GM19372 (cell line): ENCODE measurements around the gene CWC27.
"Not testable (repeated sequence)": the region's sequence is repeated elsewhere in the genome, so short reads cannot be mapped to it uniquely, and the experiment has no call there.

Experiments
- ATAC-seq: cut with Tn5 transposase; IDR thresholded peaks from one replicate; pipeline ENCODE4 v1.9.1; 2021; ENCODE audit warnings: mild to moderate bottlenecking, low read depth, moderate library complexity; ENCODE audit not compliant: unreplicated experiment

The CWC27 gene

DNA sequence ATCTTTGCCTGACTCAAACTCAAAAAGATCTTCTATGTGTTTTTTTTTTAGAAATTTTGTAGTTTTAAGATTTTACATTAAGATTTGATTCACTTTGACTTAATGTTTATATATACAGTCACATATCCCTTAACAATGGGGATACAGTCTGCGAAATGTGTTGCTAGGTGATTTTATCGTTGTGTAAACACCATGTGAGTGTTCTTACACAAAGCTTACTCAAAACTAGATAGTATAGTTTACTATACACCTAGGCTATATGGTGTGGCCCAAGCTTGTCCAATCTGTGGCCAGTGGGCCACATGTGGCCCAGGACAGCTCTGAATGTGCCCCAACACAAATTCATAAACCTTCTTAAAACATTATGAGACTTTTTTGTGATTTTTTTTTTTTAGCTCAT lies 131.9 kb downstream of the CWC27 start:
- ATAC-seq: no peak

DNA sequence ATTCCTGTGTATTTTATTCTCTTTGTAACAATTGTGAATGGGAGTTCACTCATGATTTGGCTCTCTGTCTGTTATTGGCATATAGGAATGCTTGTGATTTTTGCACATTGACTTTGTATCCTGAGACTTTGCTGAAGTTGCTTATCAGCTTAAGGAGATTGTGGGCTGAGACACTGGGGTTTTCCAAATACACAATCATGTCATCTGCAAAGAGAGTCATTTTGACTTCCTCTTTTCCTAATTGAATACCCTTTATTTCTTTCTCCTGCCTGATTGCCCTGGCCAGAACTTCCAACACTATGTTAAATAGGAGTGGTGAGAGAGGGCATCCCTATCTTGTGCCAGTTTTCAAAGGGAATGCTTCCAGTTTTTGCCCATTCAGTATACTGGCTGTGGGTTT lies 138.7 kb downstream of the CWC27 start:
- not testable (repeated sequence) for ATAC-seq

GRCh38 chr5:64914396-64914795 lies 145.7 kb downstream of the CWC27 start:
- ATAC-seq: no peak

DNA sequence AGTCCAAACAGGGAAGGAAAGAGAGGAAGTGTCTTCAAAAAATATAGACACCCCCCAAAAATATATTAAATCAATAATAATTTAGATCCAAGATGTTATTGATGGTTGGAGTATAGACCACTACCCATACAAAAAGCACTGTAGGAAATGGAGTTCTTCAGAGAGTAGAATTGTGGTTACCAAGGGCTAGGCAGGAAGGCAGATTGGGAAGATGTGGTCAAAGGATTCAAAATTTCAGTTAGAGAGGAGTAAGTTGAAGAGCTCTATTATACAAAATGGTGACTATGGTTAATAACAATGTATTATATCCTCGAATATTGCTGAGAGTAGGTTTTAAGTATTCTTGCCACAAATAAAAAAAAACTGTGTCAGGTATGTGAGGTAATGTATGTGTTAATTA lies 149.4 kb downstream of the CWC27 start:
- no peak for ATAC-seq

GRCh38 chr5:64921386-64921785 lies 152.7 kb downstream of the CWC27 start:
- no peak for ATAC-seq

- no peak for ATAC-seq
These were observed 154.5 kb downstream of the CWC27 start for GRCh38 chr5:64923151-64923685.

DNA sequence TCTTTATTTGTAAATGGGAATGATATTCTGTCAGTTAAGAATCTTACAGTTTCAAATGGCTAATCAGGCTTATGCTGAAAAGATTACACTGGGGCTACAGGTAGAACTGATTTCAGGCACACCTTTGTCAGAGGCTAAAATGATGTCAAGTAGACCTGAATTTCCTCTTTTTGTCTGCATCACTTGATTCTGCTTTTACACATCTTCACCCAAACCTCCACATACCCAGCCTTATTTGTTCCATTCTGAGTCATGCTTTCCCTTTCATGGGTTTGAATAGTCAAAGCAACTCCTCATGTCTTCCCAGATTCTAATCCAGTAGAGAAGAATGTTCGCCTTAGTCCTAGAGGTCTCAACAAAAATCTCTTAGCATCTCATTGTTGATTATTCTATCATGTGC lies 156.4 kb downstream of the CWC27 start:
- no peak for ATAC-seq

DNA sequence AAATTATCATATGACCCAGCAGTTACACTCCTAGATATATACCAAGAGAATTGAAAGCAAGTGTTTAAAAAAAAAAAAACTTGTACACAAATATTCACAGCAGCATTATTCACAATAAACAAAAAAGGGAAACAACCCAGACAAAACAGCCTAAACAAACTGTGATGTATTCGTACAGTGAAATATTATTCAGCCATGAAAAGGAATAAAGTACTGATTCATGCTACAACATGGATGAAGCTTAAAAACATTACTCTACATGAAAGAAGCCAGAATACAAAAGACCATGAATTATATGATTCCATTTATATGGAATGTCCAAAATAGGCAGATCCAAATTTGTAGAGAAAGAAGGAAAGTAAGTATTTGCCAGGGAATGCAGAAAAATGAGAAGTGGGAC lies 161.1 kb downstream of the CWC27 start:
- ATAC-seq: no peak

GRCh38 chr5:64930672-64931318 lies 162.1 kb downstream of the CWC27 start:
- ATAC-seq: no peak

- ATAC-seq: not testable (repeated sequence)
These were observed 170.7 kb downstream of the CWC27 start for GRCh38 chr5:64939422-64939771.

- ATAC-seq: no peak
These were observed 171.2 kb downstream of the CWC27 start for GRCh38 chr5:64939772-64940510.

- ATAC-seq: no peak
These were observed 173.7 kb downstream of the CWC27 start for GRCh38 chr5:64942460-64942859.

GRCh38 chr5:64944868-64945267 lies 176.1 kb downstream of the CWC27 start:
- ATAC-seq: no peak

DNA sequence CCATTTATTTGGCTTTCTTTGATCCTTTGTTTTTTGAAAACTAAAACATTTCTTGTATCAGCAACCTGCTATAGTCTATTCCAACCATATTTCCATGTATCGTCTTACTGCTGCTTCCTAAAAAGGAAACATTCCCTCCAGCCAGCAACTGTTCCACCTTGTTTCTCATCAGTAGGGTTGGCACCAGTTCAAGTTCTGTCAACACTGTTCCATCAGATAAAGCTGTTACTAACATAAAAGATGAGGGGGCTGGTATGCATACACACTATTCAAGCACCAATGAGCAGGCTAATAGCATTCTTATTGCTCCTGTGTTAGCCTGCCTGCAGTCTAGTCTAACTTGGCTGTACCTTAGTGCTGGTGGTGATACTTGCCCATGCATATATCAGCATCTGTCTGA lies 178.3 kb downstream of the CWC27 start:
- ATAC-seq: no peak

DNA sequence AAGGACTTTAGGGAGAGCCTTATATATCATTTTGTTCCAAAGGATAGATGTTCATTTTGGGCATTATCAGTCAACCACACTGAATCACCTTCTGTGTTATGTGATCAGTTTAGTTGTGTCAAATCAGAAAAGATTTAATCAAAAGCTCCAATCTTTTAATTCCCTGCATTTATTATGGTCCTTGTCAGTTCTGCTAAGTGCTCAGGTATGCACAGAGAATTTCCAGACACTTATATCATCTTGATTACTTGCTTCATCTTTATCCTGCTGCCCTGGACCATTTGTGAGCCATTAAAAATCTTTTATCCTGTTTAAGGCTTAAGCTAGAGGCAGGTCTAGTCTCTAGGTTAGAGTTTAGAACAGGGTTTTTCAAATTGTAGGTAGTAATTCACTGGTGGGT lies 179.1 kb downstream of the CWC27 start:
- no peak for ATAC-seq

- no peak for ATAC-seq
These were observed 180.6 kb downstream of the CWC27 start for GRCh38 chr5:64949331-64949730.

GRCh38 chr5:64952951-64953673 lies 184.4 kb downstream of the CWC27 start:
- no peak for ATAC-seq

DNA sequence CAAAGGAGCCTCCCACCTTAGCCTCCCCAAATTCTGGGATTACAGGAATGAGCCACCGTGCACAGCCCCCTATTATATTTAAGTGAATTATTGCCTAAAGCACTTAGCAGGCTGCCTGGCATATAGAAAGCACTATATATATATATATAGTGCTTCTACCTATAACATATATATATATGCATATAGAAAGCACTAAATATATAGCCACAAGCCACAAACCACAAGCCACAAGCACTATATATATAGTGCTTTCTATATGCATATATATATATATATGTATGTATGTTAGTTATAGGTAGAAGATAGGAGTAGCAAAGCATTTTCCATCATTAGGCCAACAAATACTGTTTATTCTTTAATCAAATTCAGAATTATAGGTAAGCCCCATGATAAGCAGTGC lies 185.8 kb downstream of the CWC27 start:
- no peak for ATAC-seq

DNA sequence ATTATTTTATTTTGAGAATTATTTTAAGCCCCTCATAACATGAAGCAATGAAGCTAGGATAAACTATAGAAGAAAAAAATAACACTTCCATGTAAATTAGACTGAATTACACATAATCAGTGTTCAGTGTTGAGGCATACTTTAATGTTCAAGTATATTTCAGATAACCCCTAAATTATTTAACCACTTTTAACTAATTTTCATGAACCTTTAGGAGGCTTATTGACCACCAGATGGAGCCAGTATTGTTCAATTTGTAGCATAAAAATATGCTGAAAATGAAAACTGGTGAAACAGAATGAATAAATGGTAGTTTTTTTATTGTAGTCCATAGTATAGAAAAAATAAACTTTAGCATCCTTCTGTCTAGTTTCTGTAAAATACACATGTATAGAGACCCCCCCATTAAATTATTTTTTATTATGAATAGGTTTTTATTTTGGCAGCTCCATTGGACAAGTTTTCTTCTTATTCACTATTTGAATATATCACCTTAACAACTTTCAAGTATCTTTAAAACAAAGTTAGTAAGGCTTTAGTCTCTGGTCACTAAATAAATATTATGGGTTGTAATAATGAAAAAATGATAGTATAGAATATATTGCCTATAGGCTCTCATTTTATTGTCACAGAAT lies 190.1 kb downstream of the CWC27 start:
- no peak for ATAC-seq

DNA sequence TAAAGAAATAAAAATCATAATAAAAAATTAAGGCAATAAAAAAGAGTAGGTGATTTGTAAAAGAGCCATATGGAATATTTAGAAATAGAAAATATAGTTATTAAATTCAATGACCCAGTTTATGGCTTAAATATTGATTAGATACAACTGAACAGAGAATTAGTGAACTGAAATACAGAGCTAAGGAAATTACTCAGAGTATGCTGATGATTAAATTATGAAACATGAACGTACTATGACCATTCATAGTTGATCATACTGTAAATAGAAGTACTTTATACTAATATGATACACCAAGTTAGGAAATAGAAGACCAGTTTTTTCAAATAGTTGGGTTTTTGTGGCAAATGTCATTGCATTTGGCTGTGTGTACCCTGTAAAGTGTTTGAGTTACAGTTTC lies 194.5 kb downstream of the CWC27 start:
- no peak for ATAC-seq

GRCh38 chr5:64968591-64969110 lies 199.9 kb downstream of the CWC27 start:
- ATAC-seq: no peak
